ENCODE results near the gene PIEZO1.

Gene PIEZO1

GRCh38 chr16:88764913-88765349, 20.1 kb downstream of the PIEZO1 start:
- no peak for DNase-seq

GRCh38 chr16:88764080-88764479, 20.9 kb downstream of the PIEZO1 start:
- no peak for DNase-seq

- DNase-seq = no peak
Observed at GRCh38 chr16:88763502-88764053, 21.4 kb downstream of the PIEZO1 start.

- no peak for DNase-seq
Observed at GRCh38 chr16:88762941-88763340, 22.1 kb downstream of the PIEZO1 start.

- DNase-seq = no peak
Observed at GRCh38 chr16:88762258-88762870, 22.7 kb downstream of the PIEZO1 start.

GRCh38 chr16:88761830-88762229, 23.2 kb downstream of the PIEZO1 start:
- no peak for DNase-seq

- no peak for DNase-seq
Observed at GRCh38 chr16:88761143-88761534, 23.9 kb downstream of the PIEZO1 start.

GRCh38 chr16:88760424-88761142, 24.4 kb downstream of the PIEZO1 start:
- no peak for DNase-seq

- no peak for DNase-seq
Observed at GRCh38 chr16:88759976-88760350, 25.1 kb downstream of the PIEZO1 start.

- DNase-seq = peak; percentile 55
Observed at GRCh38 chr16:88759245-88759975, 25.6 kb downstream of the PIEZO1 start.

GRCh38 chr16:88758944-88759244, 26.1 kb downstream of the PIEZO1 start:
- no peak for DNase-seq

GRCh38 chr16:88758227-88758943, 26.6 kb downstream of the PIEZO1 start:
- DNase-seq = no peak

GRCh38 chr16:88755745-88756443, 29.1 kb downstream of the PIEZO1 start:
- no peak for DNase-seq

- no peak for DNase-seq
Observed at GRCh38 chr16:88754912-88755744, 29.9 kb downstream of the PIEZO1 start.

GRCh38 chr16:88754109-88754911, 30.7 kb downstream of the PIEZO1 start:
- DNase-seq = no peak

- no peak for DNase-seq
Observed at GRCh38 chr16:88753602-88754001, 31.4 kb downstream of the PIEZO1 start.

GRCh38 chr16:88753191-88753590, 31.8 kb downstream of the PIEZO1 start:
- no peak for DNase-seq

- DNase-seq = no peak
Observed at GRCh38 chr16:88752386-88753002, 32.5 kb downstream of the PIEZO1 start.

GRCh38 chr16:88750854-88751253, 34.2 kb downstream of the PIEZO1 start:
- no peak for DNase-seq

GRCh38 chr16:88749358-88749757, 35.7 kb downstream of the PIEZO1 start:
- DNase-seq = no peak

Data from stimulated activated CD4-positive, alpha-beta T cell treated with anti-CD3 and anti-CD28 coated beads, Interleukin-12 subunit alpha, Interleukin-12 subunit beta, amount 100 ng/mL, for 4 hours (primary cell).